ENCODE measurements around the gene RBP4. TPM values are rescaled to one million over a fixed set of nuclear protein-coding genes. Genes with fewer than 3 reads are reported as not detected.

The RBP4 gene
- total RNA-seq: not detected

DNA sequence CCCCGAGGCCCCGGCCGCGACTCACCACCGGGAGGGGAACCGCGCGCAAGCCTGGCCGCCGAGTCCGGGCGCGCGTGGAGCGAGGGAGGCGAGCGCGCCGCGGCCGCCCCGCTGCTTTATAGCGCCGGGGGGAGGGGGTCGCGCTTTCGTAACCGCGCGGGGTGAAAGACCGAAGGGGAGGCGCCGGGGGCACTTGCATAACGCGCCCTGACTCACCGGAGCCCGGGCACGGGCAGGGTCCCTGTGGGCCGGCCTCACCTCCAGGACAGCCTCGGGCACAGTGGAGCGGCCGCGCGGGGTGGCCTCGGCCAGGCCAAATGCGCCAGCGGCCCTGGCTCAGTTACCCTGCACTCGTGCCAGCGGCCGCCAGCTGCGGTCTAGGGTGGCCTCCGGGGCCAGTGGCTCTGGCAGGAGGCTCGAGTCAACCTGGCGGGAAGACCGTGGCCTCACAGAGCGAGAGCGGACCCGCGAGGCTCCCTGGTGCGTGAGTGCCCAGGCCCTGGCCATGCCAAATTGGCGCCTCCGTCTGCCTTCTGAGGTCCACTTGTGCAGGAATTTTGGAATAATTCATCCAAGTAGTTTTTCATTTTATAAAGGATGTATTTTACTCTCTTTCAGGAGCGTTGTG is at the start of gene RBP4:
TSS of gene RBP4 (minus strand) at position 90 of the 628 bp plus-strand sequence. CDS start 207 bp downstream, outside the sequence.
- Mint-ChIP-seq H3K4me3 (no peak within 1 kb of the TSS), H3K27ac (no peak within 1 kb of the TSS), H3K4me1 (no peaks in the 10 kb centered on the region), H3K36me3 (ENCODE audit: low read depth) (no peaks in the 10 kb centered on the region), H3K27me3 (peaks cover 35% of the 10 kb centered on the region), H3K9me3 (no peaks in the 10 kb centered on the region)
- no peak for ATAC-seq (replicated peaks)

DNA sequence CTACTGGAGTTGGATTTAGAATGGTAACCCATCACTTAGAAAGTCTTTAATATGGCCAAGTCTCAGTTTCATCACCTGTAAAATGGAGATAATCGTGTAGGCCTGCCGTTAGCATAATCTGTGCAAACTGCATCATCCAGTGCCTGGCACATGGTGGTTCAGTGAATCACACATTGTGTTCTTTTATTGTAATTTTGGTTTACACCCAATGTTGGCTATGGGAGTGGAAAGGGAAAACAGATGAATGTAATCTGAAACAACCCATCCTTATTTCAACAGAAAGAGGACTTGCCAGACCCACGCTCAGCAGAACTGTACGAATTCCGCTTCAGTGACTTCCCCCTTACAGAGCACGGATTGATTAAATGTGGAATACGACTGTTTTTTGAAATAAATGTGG is 38.8 kb upstream of the RBP4 start:
- H3K9me3 Mint-ChIP-seq: no peaks in the 10 kb centered on the region
- no peaks in the 10 kb centered on the region for H3K36me3 Mint-ChIP-seq (ENCODE audit: low read depth)
- no peaks in the 10 kb centered on the region for H3K4me1 Mint-ChIP-seq
- peaks cover 17% of the 10 kb centered on the region for H3K27me3 Mint-ChIP-seq
- ATAC-seq (replicated peaks): no peak
- no peak overlapping the region for H3K27ac Mint-ChIP-seq
- no peak overlapping the region for H3K4me3 Mint-ChIP-seq

DNA sequence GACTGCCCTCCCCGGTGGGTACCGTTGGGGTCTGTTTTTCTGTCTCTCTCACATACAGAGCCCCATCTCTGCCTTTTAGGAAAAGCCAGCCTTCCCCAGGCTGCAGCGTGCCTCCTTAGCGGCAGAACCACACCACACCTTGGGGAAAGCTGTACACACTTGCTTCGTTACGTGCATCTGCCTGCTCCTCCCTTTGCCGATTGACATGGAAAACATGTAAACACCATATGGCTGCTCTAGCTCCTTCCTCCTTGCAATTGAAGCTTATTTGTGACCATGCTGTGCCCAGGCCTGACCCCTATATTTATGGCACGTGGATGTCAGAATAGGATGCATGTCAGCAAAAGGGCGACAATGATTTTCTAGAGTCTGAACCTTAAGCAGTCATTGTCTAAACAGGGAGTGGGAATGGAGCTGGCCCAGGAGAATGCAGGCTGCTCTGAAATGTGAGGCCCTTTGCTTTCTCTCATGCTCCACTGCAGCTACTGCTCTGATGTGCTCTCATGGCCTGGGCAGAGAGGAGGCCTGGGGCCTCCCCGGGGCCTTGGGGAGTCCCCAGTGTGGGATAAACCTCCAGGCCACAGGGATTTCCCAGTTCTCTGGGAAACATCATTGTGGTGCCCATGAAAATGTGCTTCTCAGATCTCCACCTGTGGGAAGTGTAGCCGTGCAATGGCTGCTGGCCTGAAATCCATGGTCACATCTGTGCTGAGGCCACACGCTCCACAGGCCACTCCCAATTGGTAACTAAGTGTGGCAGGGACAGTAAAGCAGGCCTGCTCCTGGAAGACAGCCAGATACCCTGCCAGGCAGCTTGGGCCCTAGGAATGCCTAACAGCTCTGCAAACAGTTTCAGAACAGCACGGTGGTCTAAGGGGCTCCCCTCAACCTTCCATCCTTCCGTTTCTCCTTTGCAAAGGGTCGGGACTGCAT is 29.9 kb upstream of the RBP4 start:
- H3K9me3 Mint-ChIP-seq: no peaks in the 10 kb centered on the region
- H3K36me3 Mint-ChIP-seq (ENCODE audit: low read depth): no peaks in the 10 kb centered on the region
- no peak for ATAC-seq (replicated peaks)
- peaks cover 10% of the 10 kb centered on the region for H3K27me3 Mint-ChIP-seq
- H3K4me1 Mint-ChIP-seq: no peaks in the 10 kb centered on the region
- H3K27ac Mint-ChIP-seq: no peak overlapping the region
- H3K4me3 Mint-ChIP-seq: no peak overlapping the region

DNA sequence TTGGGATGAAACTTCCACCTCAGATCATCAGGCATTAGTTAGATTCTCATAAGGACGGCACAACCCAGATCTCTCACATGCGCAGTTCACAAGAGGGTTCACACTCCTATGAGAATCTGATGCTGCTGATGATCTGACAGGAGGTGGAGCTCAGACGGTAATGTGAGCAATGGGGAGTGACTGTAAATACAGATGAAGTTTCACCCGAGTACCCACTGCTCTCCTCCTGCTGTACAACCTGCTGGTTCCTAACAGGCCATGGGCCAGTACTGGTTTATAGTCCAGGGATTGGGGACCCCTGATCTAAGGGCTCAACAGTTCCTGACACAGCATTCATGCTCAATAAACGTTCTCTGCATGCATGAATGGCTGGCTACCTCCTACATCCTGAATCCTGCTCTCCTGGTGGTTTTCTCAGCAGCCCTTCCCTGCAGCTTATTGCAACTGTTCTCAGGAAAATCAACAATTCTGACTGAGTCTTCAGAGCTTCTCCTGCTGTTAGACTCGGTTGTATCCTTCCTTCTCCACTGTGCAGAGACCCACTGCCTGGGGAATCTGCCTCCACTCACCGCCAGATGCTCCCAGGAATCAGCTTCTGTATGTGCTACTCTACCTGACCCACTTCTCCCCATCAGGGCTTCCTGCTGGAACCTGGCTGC is 28.7 kb upstream of the RBP4 start:
- Mint-ChIP-seq H3K9me3 (no peaks in the 10 kb centered on the region), H3K4me1 (no peaks in the 10 kb centered on the region), H3K27me3 (peaks cover 17% of the 10 kb centered on the region), H3K36me3 (ENCODE audit: low read depth) (no peaks in the 10 kb centered on the region), H3K4me3 (no peak overlapping the region), H3K27ac (no peak overlapping the region)
- ATAC-seq (replicated peaks): no peak

DNA sequence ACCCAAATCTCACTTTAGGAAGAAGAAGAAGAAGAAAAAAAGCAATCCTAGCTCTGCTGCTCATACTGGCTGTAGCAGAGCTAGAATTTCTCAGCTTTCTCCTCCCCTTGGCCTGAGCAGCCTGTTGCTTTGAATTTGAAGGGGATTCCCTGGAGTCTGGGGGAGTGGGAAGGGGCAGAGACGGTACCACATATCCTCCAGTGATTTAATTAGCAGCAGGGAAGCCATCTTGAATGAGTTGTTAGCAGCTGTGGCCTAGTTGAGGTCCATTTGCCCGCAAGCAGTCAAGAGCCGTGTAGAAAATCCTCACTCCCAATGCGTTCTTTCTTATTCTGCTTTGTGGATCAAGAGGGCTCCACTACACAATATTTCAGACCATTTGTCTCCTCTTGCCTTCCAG is 27.8 kb upstream of the RBP4 start:
- peaks cover 20% of the 10 kb centered on the region for H3K27me3 Mint-ChIP-seq
- H3K4me1 Mint-ChIP-seq: no peaks in the 10 kb centered on the region
- H3K4me3 Mint-ChIP-seq: no peak overlapping the region
- no peak for ATAC-seq (replicated peaks)
- H3K36me3 Mint-ChIP-seq (ENCODE audit: low read depth): no peaks in the 10 kb centered on the region
- no peaks in the 10 kb centered on the region for H3K9me3 Mint-ChIP-seq
- H3K27ac Mint-ChIP-seq: no peak overlapping the region

DNA sequence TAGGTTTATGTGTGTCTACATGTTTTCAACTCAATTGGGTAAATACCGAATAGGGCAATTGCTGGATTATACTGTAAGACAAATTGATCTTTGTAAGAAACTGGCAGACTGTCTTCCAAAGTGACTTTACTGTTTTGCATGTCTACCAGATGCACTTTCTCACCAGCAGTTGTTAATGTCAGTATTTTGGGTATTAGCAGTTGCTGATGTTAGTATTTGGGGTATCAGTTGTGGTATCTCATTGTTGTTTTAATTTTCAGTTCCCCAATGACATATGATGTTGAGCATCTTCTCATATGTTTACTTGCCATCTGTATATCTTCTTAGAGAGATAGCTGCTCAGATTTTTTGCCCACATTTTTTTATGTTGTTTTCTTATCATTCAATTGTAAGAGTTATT is 21.9 kb upstream of the RBP4 start:
- no peak for ATAC-seq (replicated peaks)
- Mint-ChIP-seq H3K27ac (no peak overlapping the region), H3K4me3 (no peak overlapping the region), H3K36me3 (ENCODE audit: low read depth) (no peaks in the 10 kb centered on the region), H3K9me3 (no peaks in the 10 kb centered on the region), H3K4me1 (no peaks in the 10 kb centered on the region), H3K27me3 (peaks cover 14% of the 10 kb centered on the region)

DNA sequence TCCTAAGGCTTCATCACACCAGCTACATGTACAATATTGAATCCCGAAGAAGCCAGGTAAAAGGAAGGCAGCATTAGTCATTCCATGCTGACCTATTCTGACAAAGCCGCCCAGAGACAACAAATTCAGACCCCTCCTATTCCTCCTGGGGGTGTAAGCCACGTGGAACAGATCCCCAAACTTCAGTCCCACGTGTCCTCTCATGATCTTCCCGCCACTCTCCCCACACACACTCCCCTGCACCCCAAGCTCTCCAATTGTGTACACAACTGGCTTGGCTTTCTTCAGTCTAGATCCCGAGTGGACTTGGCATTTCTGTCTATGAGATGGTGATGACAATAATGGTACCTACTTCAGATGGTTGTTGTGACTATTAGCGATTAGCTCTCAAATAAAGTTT is 19.9 kb upstream of the RBP4 start:
- no peaks in the 10 kb centered on the region for H3K9me3 Mint-ChIP-seq
- no peak for ATAC-seq (replicated peaks)
- H3K27ac Mint-ChIP-seq: no peak overlapping the region
- H3K4me3 Mint-ChIP-seq: no peak overlapping the region
- H3K4me1 Mint-ChIP-seq: no peaks in the 10 kb centered on the region
- no peaks in the 10 kb centered on the region for H3K36me3 Mint-ChIP-seq (ENCODE audit: low read depth)
- peaks cover 14% of the 10 kb centered on the region for H3K27me3 Mint-ChIP-seq

DNA sequence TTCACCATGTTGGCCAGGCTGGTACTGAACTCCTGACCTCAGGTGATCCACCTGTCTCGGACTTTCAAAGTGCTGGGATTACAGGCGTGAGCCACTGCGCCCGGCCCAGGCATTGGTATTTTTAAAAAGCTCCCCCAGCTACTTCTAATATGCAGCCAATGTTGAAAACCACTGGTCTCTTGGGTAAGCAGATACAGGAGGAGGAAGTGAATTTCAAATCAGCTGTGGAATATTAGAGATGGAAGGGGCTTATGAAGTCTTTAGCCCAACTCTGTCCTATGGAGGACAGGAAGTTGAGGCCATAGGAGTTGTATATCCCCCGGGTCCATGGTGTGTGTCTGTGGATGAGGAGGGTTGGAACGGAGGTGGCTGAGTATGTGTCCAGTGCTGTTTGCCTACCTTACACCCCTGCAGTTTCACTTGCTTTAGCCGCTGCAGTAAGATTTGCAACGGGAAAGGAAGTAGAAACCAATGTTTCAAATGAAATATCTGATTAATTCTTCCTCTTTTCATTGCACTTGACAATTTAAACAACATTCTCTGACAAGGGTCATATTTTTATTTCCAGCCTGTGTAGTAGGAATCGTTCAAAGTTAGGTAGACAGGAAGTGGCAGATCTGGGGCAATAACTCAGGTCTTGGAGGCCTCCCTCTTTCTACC is 14.7 kb upstream of the RBP4 start:
- Mint-ChIP-seq H3K36me3 (ENCODE audit: low read depth) (no peaks in the 10 kb centered on the region), H3K4me1 (no peaks in the 10 kb centered on the region), H3K27me3 (no peaks in the 10 kb centered on the region), H3K9me3 (no peaks in the 10 kb centered on the region), H3K4me3 (no peak overlapping the region), H3K27ac (no peak overlapping the region)
- no peak for ATAC-seq (replicated peaks)

DNA sequence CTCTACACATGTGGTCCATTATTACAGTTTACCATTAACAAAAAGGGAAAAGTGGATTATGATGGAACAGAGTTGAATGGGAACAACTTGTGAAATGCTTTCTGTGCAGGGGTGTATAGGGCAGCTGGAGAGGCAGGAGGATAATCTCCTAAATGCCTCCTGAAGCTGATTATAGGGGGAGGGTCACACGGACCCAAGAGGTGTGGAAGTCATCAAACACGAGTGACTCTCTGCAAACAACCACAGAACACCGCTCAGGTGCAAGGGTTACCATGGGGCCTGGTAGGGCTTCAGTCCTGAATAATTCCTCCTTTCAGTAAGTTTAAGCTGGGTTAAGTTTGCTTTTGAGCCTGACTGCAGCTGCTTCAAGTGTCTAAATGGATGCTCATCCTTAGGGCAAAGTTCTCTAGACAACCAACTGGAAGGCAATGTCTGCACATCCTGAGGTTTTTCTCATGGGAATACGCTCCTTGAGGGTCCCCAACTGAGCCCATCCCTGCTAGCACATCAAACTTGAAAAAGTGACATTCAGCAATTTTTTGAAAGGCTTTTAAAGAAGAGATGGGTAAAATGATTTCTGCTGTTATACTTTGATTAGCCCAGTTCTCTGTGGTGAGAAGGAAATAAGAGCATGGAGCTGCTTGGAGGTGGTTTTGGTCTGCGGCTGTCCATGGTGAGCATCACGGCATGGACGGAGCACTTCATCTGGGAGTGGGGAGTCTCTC is 13.2 kb upstream of the RBP4 start:
- H3K4me3 Mint-ChIP-seq: no peak overlapping the region
- no peak for ATAC-seq (replicated peaks)
- no peaks in the 10 kb centered on the region for H3K36me3 Mint-ChIP-seq (ENCODE audit: low read depth)
- no peak overlapping the region for H3K27ac Mint-ChIP-seq
- peaks cover 2% of the 10 kb centered on the region for H3K27me3 Mint-ChIP-seq
- H3K4me1 Mint-ChIP-seq: no peaks in the 10 kb centered on the region
- H3K9me3 Mint-ChIP-seq: no peaks in the 10 kb centered on the region

DNA sequence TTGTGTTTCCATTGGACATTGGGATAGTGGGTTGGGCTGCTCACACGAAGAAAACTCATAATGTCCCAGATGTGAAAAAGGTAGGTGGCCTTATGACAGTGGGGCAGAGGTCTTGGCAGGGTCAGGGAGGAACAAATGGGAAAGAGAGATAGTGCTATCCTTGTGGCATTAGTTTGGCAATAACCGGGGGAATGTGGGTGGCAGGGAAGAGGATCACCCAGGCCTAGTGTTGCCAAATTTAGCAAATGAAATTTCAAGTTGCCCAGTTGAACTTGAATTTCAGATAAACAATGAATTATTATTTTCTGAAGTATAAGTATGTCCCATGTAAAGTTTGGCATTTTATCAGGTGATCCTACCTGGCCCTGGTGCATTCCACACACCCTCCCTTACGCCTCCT is 12.1 kb upstream of the RBP4 start:
- Mint-ChIP-seq H3K4me3 (no peak overlapping the region), H3K9me3 (no peaks in the 10 kb centered on the region), H3K27me3 (peaks cover 8% of the 10 kb centered on the region), H3K36me3 (ENCODE audit: low read depth) (no peaks in the 10 kb centered on the region), H3K4me1 (no peaks in the 10 kb centered on the region), H3K27ac (no peak overlapping the region)
- no peak for ATAC-seq (replicated peaks)

DNA sequence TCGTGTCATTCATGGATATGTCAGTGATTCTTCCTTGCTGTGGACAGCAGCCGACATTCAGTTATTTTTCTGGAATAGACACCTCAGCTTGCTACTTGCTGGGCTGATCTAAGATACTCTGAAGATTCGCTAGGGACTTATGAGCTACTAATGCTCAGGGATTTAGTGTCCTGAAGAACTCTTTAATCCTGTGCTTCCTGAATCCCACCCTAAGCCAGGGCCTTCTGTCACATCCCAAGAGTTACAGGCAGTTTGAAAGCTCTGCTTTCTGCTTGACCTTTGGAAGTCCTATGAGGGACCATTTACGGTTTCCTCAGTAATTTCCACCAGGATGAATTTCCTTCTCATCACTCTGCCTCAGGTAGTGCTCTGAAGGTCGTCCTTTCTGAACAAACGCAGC is 11.3 kb upstream of the RBP4 start, which contains the start of gene PDE6C:
TSS of gene PDE6C (plus strand) at position 227 of the 400 bp plus-strand sequence. CDS start 189 bp downstream, outside the sequence.
- ATAC-seq (replicated peaks): no peak
- Mint-ChIP-seq H3K9me3 (peaks cover 1% of the 10 kb centered on the region), H3K27ac (no peak within 1 kb of the TSS), H3K27me3 (peaks cover 10% of the 10 kb centered on the region), H3K4me1 (no peaks in the 10 kb centered on the region), H3K4me3 (no peak within 1 kb of the TSS), H3K36me3 (ENCODE audit: low read depth) (no peaks in the 10 kb centered on the region)

DNA sequence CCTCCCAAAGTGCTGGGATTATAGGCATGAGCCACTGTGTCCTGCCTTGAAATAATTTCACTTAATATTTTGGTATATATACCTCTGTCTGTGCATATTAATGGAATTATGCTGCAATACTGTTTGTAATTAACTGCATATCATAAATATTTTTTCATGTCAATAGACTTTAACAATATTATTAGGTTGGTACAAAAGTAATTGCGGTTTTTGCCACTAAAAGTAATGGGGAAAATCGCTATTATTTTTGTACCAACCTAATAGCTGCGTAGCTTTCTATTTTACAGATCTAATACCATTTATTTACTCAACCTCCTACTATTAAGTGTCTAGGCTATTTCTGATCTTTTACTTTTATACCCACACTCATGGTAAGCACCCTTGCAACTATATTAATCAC is 7.4 kb upstream of the RBP4 start:
- ATAC-seq (replicated peaks): no peak
- Mint-ChIP-seq H3K4me1 (no peaks in the 10 kb centered on the region), H3K4me3 (no peak overlapping the region), H3K9me3 (peaks cover 4% of the 10 kb centered on the region), H3K27me3 (peaks cover 25% of the 10 kb centered on the region), H3K36me3 (ENCODE audit: low read depth) (no peaks in the 10 kb centered on the region), H3K27ac (no peak overlapping the region)

DNA sequence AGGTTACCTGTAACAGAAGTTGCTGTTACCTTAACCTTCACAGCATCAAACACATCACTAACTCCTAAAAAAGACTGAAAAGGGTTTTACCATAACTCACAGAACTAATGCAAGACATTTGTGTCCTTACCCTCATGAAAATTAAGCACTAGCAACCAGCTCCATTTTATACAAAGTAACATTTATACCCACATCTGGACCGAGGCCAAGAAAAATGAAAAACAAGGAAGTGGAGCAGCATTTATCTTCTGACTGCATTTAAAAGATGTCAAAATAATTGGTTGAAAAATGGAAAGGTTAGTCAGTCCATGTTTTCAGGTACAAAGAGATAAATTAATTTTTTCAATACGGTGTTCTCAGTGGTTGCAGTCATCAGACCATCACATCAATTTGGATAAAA is 3.1 kb upstream of the RBP4 start:
- H3K4me3 Mint-ChIP-seq: no peak overlapping the region
- H3K27ac Mint-ChIP-seq: no peak overlapping the region
- H3K36me3 Mint-ChIP-seq (ENCODE audit: low read depth): no peaks in the 10 kb centered on the region
- H3K27me3 Mint-ChIP-seq: peaks cover 39% of the 10 kb centered on the region
- H3K4me1 Mint-ChIP-seq: no peaks in the 10 kb centered on the region
- peaks cover 4% of the 10 kb centered on the region for H3K9me3 Mint-ChIP-seq
- ATAC-seq (replicated peaks): no peak

DNA sequence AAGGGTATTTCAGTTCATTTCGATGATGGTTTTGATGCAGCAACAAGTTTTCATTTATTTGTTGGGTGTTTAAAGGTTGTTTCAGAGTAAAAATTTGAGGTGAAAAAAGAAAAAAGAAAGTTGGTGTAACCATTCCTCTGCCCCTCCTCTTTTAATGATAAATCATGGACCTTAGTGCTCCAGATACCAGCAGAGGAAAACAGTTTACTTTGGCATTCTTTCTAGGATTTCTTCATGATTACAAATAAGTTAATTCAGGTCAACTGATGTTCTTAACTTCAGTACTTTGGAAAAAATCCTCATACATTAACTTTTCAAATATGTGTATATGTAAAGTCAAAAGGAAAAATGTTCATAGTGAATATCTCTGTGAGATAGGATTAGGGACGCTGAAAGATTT is 2.0 kb upstream of the RBP4 start:
- H3K4me1 Mint-ChIP-seq: no peaks in the 10 kb centered on the region
- H3K27me3 Mint-ChIP-seq: peaks cover 39% of the 10 kb centered on the region
- H3K36me3 Mint-ChIP-seq (ENCODE audit: low read depth): no peaks in the 10 kb centered on the region
- no peak overlapping the region for H3K4me3 Mint-ChIP-seq
- peaks cover 4% of the 10 kb centered on the region for H3K9me3 Mint-ChIP-seq
- no peak for ATAC-seq (replicated peaks)
- H3K27ac Mint-ChIP-seq: no peak overlapping the region

Data from activated T-helper 17 cell treated with anti-CD3 and anti-CD28 coated beads, Interleukin-2, amount 50 U/mL, for 72 hours (primary cell).